Nephron (organoid): ENCODE results near the gene CTNND2.
A peak's percentile ranks its signal among the peaks of the same experiment; 100 is the strongest.
"Not testable (repeated sequence)": the region's sequence is repeated elsewhere in the genome, so short reads cannot be mapped to it uniquely, and the experiment has no call there.

Experiments
- H3K27ac Mint-ChIP-seq, 3 experiments: 2 replicates each; pipeline ENCODE4 v1.8.0; 2020; ENCODE audit warnings: mixed read lengths in 3 of 3, mild to moderate bottlenecking in 2 of 3, moderate library complexity in 1 of 3
- H3K27me3 Mint-ChIP-seq: 2 replicates; pipeline ENCODE4 v1.8.0; 2021; ENCODE audit warnings: low read depth, mild to moderate bottlenecking, moderate library complexity, mixed read lengths
- H3K36me3 Mint-ChIP-seq: 2 replicates; pipeline ENCODE4 v1.8.0; 2020; ENCODE audit warnings: low read depth, mixed read lengths
- H3K4me1 Mint-ChIP-seq: 2 replicates; pipeline ENCODE4 v1.8.0; 2020; ENCODE audit warnings: mixed read lengths
- H3K4me3 Mint-ChIP-seq, 3 experiments: 2 replicates each; pipeline ENCODE4 v1.8.0; 2020; ENCODE audit warnings: mild to moderate bottlenecking in 3 of 3, mixed read lengths in 3 of 3, moderate library complexity in 2 of 3
- H3K9me3 Mint-ChIP-seq: 2 replicates; pipeline ENCODE4 v1.8.0; 2020; ENCODE audit warnings: mixed read lengths
- TF ChIP-seq, protein P1 (sequence below), 3 experiments: fragments of 200-600 bp; sonication (generic); IDR thresholded peaks; one replicate each; pipeline ENCODE4 v1.5.0; 2021; ENCODE audit warnings: antibody characterized with exemption in 3 of 3; ENCODE audit not compliant: unreplicated experiment in 3 of 3

The CTNND2 gene

DNA sequence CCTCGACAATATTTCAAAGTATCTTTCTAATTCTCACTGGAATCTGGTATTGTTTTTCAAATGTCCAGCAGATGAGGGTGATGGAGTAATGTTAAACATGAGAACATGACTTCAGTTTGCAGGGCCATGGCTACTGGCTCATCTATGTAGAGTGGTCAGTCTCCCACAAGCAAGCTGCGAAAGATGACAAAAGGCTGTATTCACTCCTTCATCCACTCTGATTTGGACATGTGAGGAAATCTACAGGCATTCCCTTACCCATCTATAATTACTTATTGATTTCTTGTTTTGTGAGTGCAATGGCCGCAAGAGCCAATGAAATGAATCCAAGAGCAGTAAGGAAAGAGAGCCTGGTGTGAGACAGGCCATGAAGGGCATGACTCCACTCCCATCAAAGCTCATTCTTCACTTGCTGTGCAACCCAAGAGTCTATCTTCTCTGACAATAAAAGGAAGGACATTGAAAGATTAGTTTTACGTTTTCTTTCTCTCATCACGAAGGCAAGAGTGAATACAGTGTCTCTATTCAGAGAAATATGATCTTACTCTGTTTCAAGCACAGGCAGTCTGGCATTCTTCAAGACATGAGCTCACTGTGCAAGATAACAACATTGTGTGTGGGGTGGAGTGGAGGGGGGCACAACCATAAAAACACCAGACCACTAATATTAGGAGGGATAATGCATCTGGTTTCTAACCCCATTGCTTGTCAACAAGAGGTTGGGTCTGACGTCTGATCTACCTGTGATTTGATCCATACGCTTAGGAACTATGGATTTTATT lies 893.6 kb downstream of the CTNND2 start:
- H3K36me3 Mint-ChIP-seq: no peaks in the 10 kb centered on the region
- H3K27ac Mint-ChIP-seq: peak overlapping the region in 1 of 3 experiments; percentile 22
- peaks cover 2% of the 10 kb centered on the region for H3K9me3 Mint-ChIP-seq
- H3K4me3 Mint-ChIP-seq: no peak overlapping the region
- H3K27me3 Mint-ChIP-seq: no peaks in the 10 kb centered on the region
- TF ChIP-seq, protein P1, sequence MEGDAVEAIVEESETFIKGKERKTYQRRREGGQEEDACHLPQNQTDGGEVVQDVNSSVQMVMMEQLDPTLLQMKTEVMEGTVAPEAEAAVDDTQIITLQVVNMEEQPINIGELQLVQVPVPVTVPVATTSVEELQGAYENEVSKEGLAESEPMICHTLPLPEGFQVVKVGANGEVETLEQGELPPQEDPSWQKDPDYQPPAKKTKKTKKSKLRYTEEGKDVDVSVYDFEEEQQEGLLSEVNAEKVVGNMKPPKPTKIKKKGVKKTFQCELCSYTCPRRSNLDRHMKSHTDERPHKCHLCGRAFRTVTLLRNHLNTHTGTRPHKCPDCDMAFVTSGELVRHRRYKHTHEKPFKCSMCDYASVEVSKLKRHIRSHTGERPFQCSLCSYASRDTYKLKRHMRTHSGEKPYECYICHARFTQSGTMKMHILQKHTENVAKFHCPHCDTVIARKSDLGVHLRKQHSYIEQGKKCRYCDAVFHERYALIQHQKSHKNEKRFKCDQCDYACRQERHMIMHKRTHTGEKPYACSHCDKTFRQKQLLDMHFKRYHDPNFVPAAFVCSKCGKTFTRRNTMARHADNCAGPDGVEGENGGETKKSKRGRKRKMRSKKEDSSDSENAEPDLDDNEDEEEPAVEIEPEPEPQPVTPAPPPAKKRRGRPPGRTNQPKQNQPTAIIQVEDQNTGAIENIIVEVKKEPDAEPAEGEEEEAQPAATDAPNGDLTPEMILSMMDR (IDR thresholded peaks at IDR 0.05; ENCODE audit: unreplicated experiment in 3 of 3): no peak
- no peaks in the 10 kb centered on the region for H3K4me1 Mint-ChIP-seq

DNA sequence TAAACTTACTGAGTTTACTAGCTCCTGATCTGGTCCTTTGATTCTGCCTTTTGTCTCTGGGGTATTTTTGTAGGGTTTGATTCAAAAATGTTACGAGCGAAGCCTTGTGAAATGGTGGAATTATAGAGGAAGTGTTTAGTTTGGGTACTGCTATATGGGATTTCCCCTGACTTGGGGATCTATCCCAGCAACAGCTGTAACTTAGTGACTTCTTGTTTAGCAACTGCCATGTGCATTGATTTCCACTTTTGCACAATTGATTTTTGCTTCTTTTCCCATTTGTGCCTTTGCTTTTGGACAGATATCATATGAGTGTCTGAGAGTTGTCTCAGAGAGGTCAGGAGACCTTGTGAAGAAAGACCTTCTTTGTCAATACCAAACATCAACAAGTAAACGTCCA lies 894.7 kb downstream of the CTNND2 start:
- H3K4me3 Mint-ChIP-seq: no peak overlapping the region
- no peaks in the 10 kb centered on the region for H3K36me3 Mint-ChIP-seq
- TF ChIP-seq, protein P1 (IDR thresholded peaks at IDR 0.05; ENCODE audit: unreplicated experiment in 3 of 3): no peak
- no peaks in the 10 kb centered on the region for H3K27me3 Mint-ChIP-seq
- H3K27ac Mint-ChIP-seq: no peak overlapping the region
- H3K9me3 Mint-ChIP-seq: peaks cover 2% of the 10 kb centered on the region
- no peaks in the 10 kb centered on the region for H3K4me1 Mint-ChIP-seq

GRCh38 chr5:11007269-11007870 lies 896.9 kb downstream of the CTNND2 start:
- no peak overlapping the region for H3K27ac Mint-ChIP-seq
- no peaks in the 10 kb centered on the region for H3K4me1 Mint-ChIP-seq
- no peaks in the 10 kb centered on the region for H3K27me3 Mint-ChIP-seq
- TF ChIP-seq, protein P1 (IDR thresholded peaks at IDR 0.05; ENCODE audit: unreplicated experiment in 3 of 3): no peak
- H3K36me3 Mint-ChIP-seq: no peaks in the 10 kb centered on the region
- H3K4me3 Mint-ChIP-seq: no peak overlapping the region
- H3K9me3 Mint-ChIP-seq: peaks cover 2% of the 10 kb centered on the region

DNA sequence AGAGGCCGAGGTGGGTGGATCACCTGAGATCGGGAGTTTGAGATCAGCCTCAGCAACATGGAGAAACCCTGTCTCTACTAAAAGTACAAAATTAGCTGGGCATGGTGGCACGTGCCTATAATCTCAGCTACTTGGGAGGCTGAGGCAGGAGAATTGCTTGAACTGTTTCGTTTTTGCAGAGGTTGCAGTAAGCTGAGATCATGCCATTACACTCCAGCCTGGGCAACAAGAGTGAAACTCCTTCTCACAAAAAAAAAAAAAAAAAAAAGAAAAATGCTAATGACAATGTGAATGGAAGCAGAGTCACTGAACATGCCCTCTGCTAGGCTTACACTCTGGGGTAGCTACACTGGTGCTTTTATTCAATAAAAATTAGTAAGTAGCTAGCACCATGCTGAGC lies 899.7 kb downstream of the CTNND2 start:
- H3K4me3 Mint-ChIP-seq, H3K9me3 Mint-ChIP-seq, H3K27ac Mint-ChIP-seq, H3K36me3 Mint-ChIP-seq, H3K4me1 Mint-ChIP-seq: not testable (repeated sequence)
- peaks cover 11% of the 10 kb centered on the region for H3K27me3 Mint-ChIP-seq

- Mint-ChIP-seq H3K27me3 (peaks cover 20% of the 10 kb centered on the region), H3K4me3 (no peak overlapping the region), H3K4me1 (no peaks in the 10 kb centered on the region), H3K36me3 (no peaks in the 10 kb centered on the region), H3K9me3 (peaks cover 3% of the 10 kb centered on the region), H3K27ac (no peak overlapping the region)
- TF ChIP-seq, protein P1 (IDR thresholded peaks at IDR 0.05; ENCODE audit: unreplicated experiment in 3 of 3): no peak
These were observed 903.5 kb downstream of the CTNND2 start for GRCh38 chr5:11000515-11001353.

- H3K27me3 Mint-ChIP-seq: peaks cover 20% of the 10 kb centered on the region
- H3K9me3 Mint-ChIP-seq: peaks cover 3% of the 10 kb centered on the region
- TF ChIP-seq, protein P1 (IDR thresholded peaks at IDR 0.05; ENCODE audit: unreplicated experiment in 3 of 3): no peak
- no peak overlapping the region for H3K4me3 Mint-ChIP-seq
- no peak overlapping the region for H3K27ac Mint-ChIP-seq
- no peaks in the 10 kb centered on the region for H3K36me3 Mint-ChIP-seq
- no peaks in the 10 kb centered on the region for H3K4me1 Mint-ChIP-seq
These were observed 904.5 kb downstream of the CTNND2 start for GRCh38 chr5:10999714-11000113.
